ENCODE results near the gene CCL8.
A peak's percentile ranks its signal among the peaks of the same experiment; 100 is the strongest.

The CCL8 gene

DNA sequence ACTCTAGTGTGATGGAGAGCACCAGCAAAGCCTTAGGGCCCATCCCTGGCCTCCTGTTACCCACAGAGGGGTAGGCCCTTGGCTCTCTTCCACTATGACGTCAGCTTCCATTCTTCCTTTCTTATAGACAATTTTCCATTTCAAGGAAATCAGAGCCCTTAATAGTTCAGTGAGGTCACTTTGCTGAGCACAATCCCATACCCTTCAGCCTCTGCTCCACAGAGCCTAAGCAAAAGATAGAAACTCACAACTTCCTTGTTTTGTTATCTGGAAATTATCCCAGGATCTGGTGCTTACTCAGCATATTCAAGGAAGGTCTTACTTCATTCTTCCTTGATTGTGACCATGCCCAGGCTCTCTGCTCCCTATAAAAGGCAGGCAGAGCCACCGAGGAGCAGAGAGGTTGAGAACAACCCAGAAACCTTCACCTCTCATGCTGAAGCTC lies at the start of gene CCL8:
Gene CCL8 (plus strand): TSS at position 397 of the 445 bp plus-strand sequence. CDS start 67 bp downstream, outside the sequence.
- no peak within 1 kb of the TSS for H3K4me3 ChIP-seq (replicated peaks; ENCODE audit: low read depth, low read length)
- TF ChIP-seq, protein P1, sequence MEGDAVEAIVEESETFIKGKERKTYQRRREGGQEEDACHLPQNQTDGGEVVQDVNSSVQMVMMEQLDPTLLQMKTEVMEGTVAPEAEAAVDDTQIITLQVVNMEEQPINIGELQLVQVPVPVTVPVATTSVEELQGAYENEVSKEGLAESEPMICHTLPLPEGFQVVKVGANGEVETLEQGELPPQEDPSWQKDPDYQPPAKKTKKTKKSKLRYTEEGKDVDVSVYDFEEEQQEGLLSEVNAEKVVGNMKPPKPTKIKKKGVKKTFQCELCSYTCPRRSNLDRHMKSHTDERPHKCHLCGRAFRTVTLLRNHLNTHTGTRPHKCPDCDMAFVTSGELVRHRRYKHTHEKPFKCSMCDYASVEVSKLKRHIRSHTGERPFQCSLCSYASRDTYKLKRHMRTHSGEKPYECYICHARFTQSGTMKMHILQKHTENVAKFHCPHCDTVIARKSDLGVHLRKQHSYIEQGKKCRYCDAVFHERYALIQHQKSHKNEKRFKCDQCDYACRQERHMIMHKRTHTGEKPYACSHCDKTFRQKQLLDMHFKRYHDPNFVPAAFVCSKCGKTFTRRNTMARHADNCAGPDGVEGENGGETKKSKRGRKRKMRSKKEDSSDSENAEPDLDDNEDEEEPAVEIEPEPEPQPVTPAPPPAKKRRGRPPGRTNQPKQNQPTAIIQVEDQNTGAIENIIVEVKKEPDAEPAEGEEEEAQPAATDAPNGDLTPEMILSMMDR (IDR thresholded peaks at IDR 0.05; ENCODE audit: low read depth, low read length, missing control alignments), result no peak
- DNase-seq (ENCODE audit: extremely low read depth, low read depth), result no peak

DNA sequence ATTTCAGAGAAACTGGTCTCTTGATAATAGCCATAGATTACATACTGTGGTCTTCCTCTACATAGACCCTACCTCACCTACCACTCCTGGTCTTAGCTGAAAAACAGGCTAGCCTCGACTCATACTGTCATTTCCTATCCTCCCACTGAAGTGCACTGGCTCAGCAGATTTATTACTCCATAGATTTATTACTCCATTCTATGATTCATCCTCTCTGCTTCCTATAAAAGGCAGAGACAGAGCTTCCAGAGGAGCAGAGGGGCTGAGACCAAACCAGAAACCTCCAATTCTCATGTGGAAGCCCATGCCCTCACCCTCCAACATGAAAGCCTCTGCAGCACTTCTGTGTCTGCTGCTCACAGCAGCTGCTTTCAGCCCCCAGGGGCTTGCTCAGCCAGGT lies 49.3 kb upstream of the CCL8 start, which contains the start of gene CCL7:
Gene CCL7 (plus strand): TSS at position 253 of the 400 bp plus-strand sequence. CDS start 70 bp downstream, at position 323.
- no peak within 1 kb of the TSS for H3K4me3 ChIP-seq (replicated peaks; ENCODE audit: low read depth, low read length)
- TF ChIP-seq, protein P1 (IDR thresholded peaks at IDR 0.05; ENCODE audit: low read depth, low read length, missing control alignments), result no peak
- no peak for DNase-seq (ENCODE audit: extremely low read depth, low read depth)

DNA sequence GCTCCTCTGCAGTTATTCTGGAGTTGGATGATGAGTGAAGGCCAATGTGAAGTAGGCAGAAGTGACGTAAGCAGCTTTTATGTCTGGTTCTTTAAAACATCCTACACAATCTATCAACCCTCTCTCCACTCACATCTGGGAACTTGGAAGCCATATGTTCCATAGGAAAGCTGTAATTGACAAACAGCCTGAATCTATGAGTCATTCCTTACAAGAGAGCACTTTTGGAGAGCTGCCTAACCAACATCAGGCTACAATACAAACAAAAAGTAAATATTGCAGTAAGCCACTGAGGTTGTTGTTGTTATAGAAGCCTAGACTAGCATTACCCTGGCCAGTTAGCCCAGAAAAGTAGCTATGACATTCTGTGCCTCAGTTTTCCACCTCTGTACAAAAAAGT lies 43.4 kb upstream of the CCL8 start:
- peak; percentile 99 for DNase-seq (ENCODE audit: extremely low read depth, low read depth)
- H3K4me3 ChIP-seq (replicated peaks; ENCODE audit: low read depth, low read length), result no peak overlapping the region
- TF ChIP-seq, protein P1 (IDR thresholded peaks at IDR 0.05; ENCODE audit: low read depth, low read length, missing control alignments), result no peak

DNA sequence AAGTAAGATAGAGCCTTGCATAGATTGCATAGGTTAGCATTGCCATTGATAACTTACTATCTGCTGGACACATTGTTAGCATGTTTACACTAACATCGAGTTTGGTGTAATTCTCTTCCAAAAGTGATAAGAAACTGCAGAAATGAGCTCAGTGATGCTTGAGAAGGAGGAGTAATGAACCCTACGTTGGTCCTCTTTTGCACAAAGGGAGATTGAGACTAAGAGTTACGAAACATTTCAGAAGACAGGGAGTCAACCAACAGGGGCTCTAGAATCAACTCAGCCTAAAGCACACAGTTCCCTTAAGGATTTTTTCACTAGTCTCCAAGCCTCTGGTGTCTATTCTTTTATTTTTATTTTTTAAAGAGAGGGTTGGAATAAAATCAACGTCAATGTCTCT lies 42.4 kb upstream of the CCL8 start:
- DNase-seq (ENCODE audit: extremely low read depth, low read depth), result no peak
- H3K4me3 ChIP-seq (replicated peaks; ENCODE audit: low read depth, low read length), result no peak overlapping the region
- TF ChIP-seq, protein P1 (IDR thresholded peaks at IDR 0.05; ENCODE audit: low read depth, low read length, missing control alignments), result no peak

DNA sequence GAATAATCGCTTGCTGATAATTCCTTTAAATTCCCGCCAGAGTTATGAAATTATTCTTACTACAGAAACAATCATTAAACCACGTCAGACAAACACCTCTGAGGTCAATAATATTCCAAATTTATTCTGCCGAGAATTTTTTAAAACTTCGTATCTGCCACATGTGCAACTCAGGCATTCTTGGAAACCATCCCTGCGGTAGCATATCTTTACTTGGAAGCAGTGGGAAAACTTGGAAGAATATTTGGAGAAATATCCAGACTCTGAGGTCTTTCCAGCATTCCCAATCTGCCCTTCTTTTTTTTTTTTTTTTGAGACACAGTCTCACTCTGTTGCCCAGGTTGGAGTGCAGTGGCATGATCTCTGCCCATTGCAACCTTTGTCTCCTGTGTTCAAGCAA lies 35.7 kb upstream of the CCL8 start:
- DNase-seq (ENCODE audit: extremely low read depth, low read depth), result no peak
- TF ChIP-seq, protein P1 (IDR thresholded peaks at IDR 0.05; ENCODE audit: low read depth, low read length, missing control alignments), result no peak
- no peak overlapping the region for H3K4me3 ChIP-seq (replicated peaks; ENCODE audit: low read depth, low read length)

DNA sequence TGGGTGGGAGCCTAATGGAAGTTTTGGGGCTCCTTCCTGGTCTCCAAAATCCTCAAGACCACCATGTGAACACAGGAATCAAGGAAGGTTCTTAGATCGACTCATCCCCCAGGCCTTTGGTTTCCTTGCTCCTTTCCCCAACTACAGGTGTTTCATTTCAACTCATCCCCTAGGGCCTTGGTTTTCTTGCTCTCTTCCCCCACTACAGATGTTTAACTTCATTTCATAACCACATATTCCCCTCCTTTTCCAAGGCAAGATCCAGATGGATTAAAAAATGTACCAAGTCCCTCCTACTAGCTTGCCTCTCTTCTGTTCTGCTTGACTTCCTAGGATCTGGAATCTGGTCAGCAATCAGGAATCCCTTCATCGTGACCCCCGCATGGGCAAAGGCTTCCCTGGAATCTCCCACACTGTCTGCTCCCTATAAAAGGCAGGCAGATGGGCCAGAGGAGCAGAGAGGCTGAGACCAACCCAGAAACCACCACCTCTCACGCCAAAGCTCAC lies 33.9 kb upstream of the CCL8 start, which contains the start of gene CCL11:
Gene CCL11 (plus strand): TSS at position 457 of the 507 bp plus-strand sequence. CDS start 67 bp downstream, outside the sequence.
- H3K4me3 ChIP-seq (replicated peaks; ENCODE audit: low read depth, low read length), result no peak within 1 kb of the TSS
- TF ChIP-seq, protein P1 (IDR thresholded peaks at IDR 0.05; ENCODE audit: low read depth, low read length, missing control alignments), result no peak
- no peak for DNase-seq (ENCODE audit: extremely low read depth, low read depth)

DNA sequence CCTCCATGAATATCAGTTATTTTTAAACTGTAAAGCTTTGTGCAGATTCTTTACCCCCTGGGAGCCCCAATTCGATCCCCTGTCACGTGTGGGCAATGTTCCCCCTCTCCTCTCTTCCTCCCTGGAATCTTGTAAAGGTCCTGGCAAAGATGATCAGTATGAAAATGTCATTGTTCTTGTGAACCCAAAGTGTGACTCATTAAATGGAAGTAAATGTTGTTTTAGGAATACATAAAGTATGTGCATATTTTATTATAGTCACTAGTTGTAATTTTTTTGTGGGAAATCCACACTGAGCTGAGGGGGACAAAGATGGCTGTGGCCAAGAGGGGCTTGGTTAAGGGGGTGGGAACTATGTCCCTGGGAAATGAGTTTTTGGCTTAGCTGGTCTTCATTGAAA lies 31.4 kb upstream of the CCL8 start:
- TF ChIP-seq, protein P1 (IDR thresholded peaks at IDR 0.05; ENCODE audit: low read depth, low read length, missing control alignments), result no peak
- DNase-seq (ENCODE audit: extremely low read depth, low read depth), result no peak
- H3K4me3 ChIP-seq (replicated peaks; ENCODE audit: low read depth, low read length), result no peak overlapping the region
